ENCODE measurements around the gene SEBOX.

The SEBOX gene

DNA sequence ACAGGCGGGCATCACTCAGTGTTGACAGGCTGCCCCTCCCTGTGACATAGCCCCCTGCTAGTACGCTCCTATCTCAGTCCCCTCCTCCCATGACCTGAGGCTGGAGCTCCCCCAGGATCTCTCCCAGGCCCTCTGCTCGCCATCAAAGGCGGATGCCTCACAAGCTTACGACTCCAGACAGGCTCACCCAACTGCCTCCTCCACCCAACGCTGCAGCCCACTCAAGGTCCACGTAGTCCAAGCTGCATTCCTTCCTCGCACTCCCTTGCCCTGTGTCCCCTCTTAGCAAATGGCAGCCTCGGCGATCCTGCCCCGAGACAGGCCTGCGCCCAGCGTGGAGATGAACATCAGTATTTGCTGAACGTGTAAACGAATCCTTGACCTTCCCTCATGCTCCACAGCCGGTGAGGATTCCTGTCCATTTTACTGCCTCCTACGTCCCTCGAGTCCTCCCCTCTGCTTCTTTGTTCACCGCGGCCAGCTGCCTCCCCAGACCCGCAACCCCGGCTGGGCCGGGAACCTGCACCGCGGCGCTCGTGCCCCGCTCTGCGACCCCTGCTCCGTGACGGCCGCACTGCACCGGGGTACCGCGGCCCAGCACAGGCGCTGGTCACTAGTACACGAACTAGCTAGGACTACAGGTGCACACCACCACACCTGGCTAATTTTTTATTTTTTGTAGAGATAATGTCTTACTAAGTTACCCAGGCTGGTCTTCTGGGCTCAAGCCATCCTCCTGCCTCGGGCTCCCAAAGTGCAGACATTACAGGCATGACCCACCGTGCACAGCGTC is 46.8 kb downstream of the SEBOX start:
- DNase-seq (ENCODE audit: low spot score) = no peak

- no peak for DNase-seq (ENCODE audit: low spot score)
These were observed 47.7 kb downstream of the SEBOX start for GRCh38 chr17:28317099-28317965.

DNA sequence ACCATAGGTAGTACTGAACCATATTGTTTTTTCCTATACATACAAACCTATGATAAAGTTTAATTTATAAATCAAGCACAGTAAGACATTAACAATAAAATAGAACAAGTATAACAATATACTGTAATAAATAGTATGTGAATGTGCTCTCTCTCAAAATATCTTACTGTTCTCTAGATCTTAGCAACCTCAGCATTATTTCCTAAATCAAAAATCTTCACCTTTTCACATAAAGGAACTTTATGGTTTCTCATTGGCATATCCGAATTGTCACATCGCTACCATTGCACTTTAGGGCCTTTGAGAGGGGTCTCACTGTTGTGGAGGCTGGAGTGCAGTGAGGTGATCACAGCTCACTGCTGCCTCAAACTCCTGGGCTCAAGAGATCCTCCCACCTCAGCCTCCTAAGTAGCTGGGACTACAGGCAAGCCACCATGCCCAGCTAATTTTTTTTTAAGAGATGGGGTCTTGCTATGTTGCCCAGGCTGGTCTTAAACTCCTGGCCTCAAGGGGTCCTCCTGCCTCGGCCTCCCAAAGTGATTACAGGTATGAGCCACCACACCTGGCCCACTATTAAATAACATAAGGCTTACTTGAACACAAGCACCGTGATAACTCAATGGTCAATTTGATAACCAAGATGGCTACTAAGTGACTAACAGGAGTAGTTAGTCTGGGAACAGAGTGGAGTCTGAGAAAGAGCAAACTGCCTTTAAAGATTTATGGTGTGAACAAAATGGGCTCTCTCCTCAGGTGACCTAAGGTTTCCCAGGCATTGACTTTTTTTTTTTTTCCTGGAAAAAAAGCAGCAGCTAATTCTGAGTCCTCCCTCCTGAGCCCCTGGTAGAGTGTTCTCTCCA is 48.9 kb downstream of the SEBOX start:
- DNase-seq (ENCODE audit: low spot score) = no peak

DNA sequence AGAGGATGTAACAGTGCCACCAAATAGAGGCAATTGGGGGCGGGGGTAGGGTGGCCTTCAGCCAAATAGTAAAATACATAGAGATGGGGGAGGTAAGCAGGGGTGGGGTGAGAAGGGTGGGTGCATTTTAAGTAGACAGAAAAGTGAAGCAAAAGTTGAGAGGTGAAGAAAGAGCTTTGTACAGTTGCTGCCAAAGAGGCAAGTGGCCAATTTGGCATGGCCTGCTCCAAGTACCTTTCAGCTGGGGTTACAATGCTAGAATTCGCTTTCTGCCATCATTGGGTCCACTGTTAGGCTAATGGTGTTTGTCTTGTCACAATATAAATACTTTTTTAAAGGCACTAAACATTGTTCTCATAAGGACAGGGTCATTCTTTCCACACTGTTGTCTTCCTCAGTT is 51.2 kb downstream of the SEBOX start:
- DNase-seq (ENCODE audit: low spot score) = no peak

All from hematopoietic multipotent progenitor cell treated with erythropoietin and hydrocortisone succinate and interleukin-3 and kit ligand, for 15 days (in vitro differentiated cells).